Mucosa of descending colon (tissue), 3 donors: Measurements from ENCODE around the gene DCAF5. TPM values are rescaled to one million over a fixed set of nuclear protein-coding genes. Genes with fewer than 3 reads are reported as not detected.

Source experiments
- ATAC-seq: fragments of 200-7000 bp; cut with Tn5 transposase; one replicate; pipeline ENCODE4 v1.9.1; 2020; ENCODE audit warnings: mild to moderate bottlenecking, moderate library complexity
- DNase-seq, 3 donors: peaks; one replicate each; pipeline ENCODE4 v3.0.0-alpha.2; 2020
- H3K36me3 ChIP-seq: fragments of 200-600 bp; one replicate; pipeline ENCODE4 v1.8.0; 2021; ENCODE audit warnings: low read depth, mild to moderate bottlenecking
- H3K4me1 ChIP-seq: fragments of 200-600 bp; one replicate; pipeline ENCODE4 v1.8.0; 2021; ENCODE audit warnings: low read depth, mild to moderate bottlenecking
- H3K4me3 ChIP-seq: fragments of 200-600 bp; one replicate; pipeline ENCODE4 v1.8.0; 2021; ENCODE audit warnings: mild to moderate bottlenecking
- H3K9me3 ChIP-seq: fragments of 200-600 bp; one replicate; pipeline ENCODE4 v1.8.0; 2021; ENCODE audit warnings: mild to moderate bottlenecking
- intact Hi-C, 2 donors: fragments of 100-400 bp; cut with DNase I in 1 of 2; cut with micrococcal nuclease in 1 of 2; formaldehyde crosslinking; loops; one replicate each; pipeline versions ENCODE4 v1.11.0 to v1.11.1; 2022; cut with DNase I, micrococcal nuclease
- total RNA-seq, 3 donors: library from RNA; stranded (reverse); fragmentation: NEBNext Ultra II Directional in 2 of 3; extraction: Animal tissue kit (Norgen Biotek cat#: 25700) in 2 of 3; gene quantifications; one replicate each; pipeline versions ENCODE4 v1.2.1 to v1.2.4, GENCODE V29; 2021 to 2023
- TF ChIP-seq, protein P1 (sequence below): fragments of 200-600 bp; IDR thresholded peaks from one replicate; pipeline ENCODE4 v1.8.0; 2022; ENCODE audit warnings: antibody characterized with exemption, mild to moderate bottlenecking
- donor health status: DM: no; HTN: no; CAD: no; lungs with moderate emphysema.
- donor health status: DM: no; HTN: no; CAD: no.
- donor health status: DM: no; HTN: yes; CAD: no.

The DCAF5 gene
- total RNA-seq, 3 donors from 2014 or later: 36.4 to 71.4 (median 46.9) TPM

DNA sequence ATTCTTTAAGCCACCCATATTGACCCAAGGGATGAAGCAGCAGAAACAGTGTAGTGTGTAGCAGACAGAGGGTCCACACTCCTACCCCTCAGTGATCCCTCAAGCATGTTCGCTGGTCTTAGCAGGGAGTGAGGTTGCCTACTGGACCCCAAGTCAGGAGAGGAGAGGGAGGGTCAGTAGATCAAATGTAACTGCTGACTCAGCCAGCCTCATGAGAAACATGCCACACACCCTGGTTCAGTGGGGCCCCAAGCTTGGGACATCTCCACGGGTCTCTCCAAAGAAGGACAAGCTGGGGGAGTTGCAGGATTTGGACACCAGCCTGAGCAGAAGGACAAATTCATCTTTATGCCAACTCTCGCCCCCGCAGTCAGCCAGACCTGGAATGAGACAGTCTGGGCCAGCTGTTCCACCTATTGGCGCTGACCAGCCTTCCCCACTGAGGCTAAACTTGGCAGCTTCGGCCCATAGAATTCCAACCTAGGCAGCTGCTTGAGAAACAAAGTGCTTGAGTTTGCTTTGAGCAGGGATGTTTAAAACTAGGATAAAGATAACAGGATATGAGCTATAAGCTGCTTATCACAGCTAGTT, 107.9 kb downstream of the DCAF5 start:
- Histone ChIP-seq H3K9me3 (no peaks in the 10 kb centered on the region), H3K36me3 (no peaks in the 10 kb centered on the region), H3K4me3 (no peak overlapping the region), H3K4me1 (peaks cover 23% of the 10 kb centered on the region)
- ATAC-seq (no peak), DNase-seq (no peak)
- TF ChIP-seq, protein P1, sequence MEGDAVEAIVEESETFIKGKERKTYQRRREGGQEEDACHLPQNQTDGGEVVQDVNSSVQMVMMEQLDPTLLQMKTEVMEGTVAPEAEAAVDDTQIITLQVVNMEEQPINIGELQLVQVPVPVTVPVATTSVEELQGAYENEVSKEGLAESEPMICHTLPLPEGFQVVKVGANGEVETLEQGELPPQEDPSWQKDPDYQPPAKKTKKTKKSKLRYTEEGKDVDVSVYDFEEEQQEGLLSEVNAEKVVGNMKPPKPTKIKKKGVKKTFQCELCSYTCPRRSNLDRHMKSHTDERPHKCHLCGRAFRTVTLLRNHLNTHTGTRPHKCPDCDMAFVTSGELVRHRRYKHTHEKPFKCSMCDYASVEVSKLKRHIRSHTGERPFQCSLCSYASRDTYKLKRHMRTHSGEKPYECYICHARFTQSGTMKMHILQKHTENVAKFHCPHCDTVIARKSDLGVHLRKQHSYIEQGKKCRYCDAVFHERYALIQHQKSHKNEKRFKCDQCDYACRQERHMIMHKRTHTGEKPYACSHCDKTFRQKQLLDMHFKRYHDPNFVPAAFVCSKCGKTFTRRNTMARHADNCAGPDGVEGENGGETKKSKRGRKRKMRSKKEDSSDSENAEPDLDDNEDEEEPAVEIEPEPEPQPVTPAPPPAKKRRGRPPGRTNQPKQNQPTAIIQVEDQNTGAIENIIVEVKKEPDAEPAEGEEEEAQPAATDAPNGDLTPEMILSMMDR: no peak
- intact Hi-C loops: no loop called here

DNA sequence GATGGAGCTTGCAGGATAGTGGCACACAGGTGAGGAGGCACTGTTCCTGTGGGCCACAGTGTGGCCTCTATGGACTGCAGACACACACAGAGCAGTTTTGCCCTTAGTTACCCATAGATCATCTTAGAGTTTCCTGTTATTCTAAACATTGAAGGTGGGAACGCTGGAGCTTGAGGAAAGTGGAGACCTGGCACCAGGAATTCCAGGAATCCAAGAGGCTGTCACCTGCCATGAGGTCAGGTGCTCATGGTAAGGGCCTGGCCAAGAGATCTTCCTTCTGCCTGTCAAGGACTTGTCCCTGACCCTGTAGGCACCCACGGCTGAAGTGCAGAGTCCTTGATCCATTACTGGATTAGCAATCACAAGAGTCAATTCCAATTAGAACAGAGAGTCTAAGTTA, 108.6 kb downstream of the DCAF5 start:
- no peaks in the 10 kb centered on the region for H3K9me3 ChIP-seq
- peaks cover 23% of the 10 kb centered on the region for H3K4me1 ChIP-seq
- ATAC-seq (no peak), DNase-seq (no peak)
- no peak overlapping the region for H3K4me3 ChIP-seq
- intact Hi-C loops: no loop called here
- TF ChIP-seq, protein P1: no peak
- H3K36me3 ChIP-seq: no peaks in the 10 kb centered on the region

DNA sequence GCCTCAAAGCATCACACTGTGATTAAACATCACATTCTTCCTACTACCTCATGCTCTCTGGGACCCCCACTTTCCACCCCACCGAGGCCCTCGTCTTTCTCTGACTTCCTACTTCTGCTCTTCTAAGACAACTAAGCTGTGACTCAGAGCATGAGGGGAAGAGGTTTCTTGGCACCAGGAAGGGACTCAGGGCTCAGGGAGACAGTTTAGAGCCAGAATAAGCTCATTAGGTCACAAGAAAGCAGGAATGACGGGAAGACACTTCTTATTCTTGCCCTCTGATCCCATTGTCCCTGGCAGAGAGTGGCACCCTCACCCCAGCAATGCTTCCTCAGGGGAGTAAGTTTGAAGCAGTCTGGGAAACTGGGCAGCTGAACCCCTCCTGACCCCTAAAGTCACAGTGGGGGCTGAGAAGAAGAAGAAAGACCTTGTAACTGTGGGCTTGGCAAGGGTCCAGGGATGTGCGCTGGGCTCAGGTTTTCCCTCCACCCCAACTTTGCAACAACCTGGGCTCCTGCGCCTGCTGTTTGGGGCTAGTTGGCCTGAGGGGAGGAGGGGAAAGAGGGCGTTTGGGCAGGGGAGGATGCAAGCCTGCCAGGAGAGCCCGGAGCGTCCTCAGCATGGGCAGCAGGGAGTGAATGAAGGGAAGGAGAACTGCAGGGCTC, 109.2 kb downstream of the DCAF5 start:
- Histone ChIP-seq H3K36me3 (no peaks in the 10 kb centered on the region), H3K4me1 (peaks cover 23% of the 10 kb centered on the region), H3K9me3 (no peaks in the 10 kb centered on the region), H3K4me3 (no peak overlapping the region)
- TF ChIP-seq, protein P1: no peak
- no peak for DNase-seq
- ATAC-seq: peak; percentile 49
- intact Hi-C loops: no loop called here

DNA sequence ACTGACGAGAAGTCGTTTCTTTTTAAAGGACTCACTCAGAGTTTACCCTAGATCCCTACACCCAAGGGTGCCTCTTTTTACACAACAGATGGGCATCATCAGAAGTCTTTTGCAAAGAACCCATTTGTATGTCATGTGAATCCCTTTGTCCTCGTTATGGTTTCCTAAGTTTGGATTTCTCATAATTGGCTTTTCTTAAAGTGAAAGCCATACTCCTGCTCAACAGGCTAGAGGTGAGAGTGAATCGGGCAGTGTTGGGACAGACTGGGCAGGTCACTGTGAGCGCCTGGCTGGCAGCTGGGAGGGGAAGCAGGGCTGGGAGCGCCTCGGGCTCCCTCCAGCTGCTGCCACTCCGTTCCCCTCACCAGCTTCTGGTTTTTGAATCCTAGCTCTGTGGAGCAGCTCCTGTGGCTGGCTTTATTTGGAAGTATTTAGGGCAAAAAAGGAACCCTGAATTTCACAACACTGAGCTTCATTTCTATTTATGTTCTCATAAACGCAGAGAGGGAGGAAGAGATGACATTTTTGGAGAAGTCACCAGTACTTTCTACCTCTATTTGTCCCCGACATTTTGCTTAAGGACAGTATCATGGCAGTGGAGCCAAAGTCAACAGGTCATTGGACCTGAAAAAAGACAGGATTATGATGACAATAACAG, 110.0 kb downstream of the DCAF5 start:
- Histone ChIP-seq H3K4me1 (peaks cover 23% of the 10 kb centered on the region), H3K36me3 (no peaks in the 10 kb centered on the region), H3K9me3 (no peaks in the 10 kb centered on the region), H3K4me3 (no peak overlapping the region)
- TF ChIP-seq, protein P1: no peak
- intact Hi-C loops: no loop called here
- ATAC-seq: peak; percentile 76
- peak; percentile 38 to 66 (median 50) for DNase-seq

DNA sequence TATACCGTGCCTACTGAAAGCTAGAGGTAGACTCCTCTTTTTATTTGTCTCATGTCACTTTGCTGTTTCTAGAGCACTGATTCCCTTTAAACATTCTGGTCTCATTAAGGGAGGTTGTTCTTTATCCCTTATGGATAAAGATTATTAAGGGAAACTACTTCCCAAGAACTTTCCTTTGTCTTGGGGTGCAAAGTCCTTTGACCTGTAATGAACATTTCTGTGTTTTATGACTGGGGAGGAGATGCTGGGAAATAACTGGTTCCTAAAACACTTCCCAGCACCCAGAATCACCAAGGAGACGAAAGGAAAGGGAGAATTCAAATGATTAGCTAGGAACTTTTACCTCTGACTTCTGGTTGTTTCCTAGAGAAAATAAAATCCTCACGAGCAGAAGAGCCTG, 110.6 kb downstream of the DCAF5 start:
- H3K4me1 ChIP-seq: peaks cover 23% of the 10 kb centered on the region
- no peak for DNase-seq
- no peaks in the 10 kb centered on the region for H3K9me3 ChIP-seq
- no peak overlapping the region for H3K4me3 ChIP-seq
- TF ChIP-seq, protein P1: no peak
- no peak for ATAC-seq
- H3K36me3 ChIP-seq: no peaks in the 10 kb centered on the region
- intact Hi-C loops: no loop called here
